Mesodermal cell (in vitro differentiated cells): ENCODE measurements around the gene SELENON.

Experiments used
- H3K27ac ChIP-seq: 2 replicates; pipeline ENCODE4 v1.7.0; 2013; ENCODE audit warnings: mild to moderate bottlenecking, low read depth, low read length, moderate library complexity; ENCODE audit not compliant: severe bottlenecking
- H3K36me3 ChIP-seq: 2 replicates; pipeline ENCODE4 v1.7.1; 2013; ENCODE audit warnings: mild to moderate bottlenecking, low read length, moderate library complexity; ENCODE audit not compliant: control insufficient read depth, insufficient read depth
- H3K4me1 ChIP-seq: one replicate; pipeline ENCODE4 v1.7.1; 2013; ENCODE audit warnings: mild to moderate bottlenecking, low read length; ENCODE audit not compliant: insufficient read depth, control insufficient read depth, poor library complexity, severe bottlenecking
- H3K4me3 ChIP-seq: 2 replicates; pipeline ENCODE4 v1.7.0; 2013; ENCODE audit warnings: low read length, control low read depth, mild to moderate bottlenecking; ENCODE audit not compliant: insufficient read depth, poor library complexity, severe bottlenecking; ENCODE audit errors: extremely low read depth
- H3K9me3 ChIP-seq: 2 replicates; pipeline ENCODE4 v1.7.1; 2013; ENCODE audit warnings: mild to moderate bottlenecking, low read length, moderate library complexity; ENCODE audit not compliant: control insufficient read depth
- WGBS, 2 experiments: methylation state at CpG; one replicate each; pipeline ENCODE4 v1.1.5; 2013; ENCODE audit warnings: missing lambda C conversion rate in 2 of 2; ENCODE audit not compliant: insufficient coverage in 2 of 2; 5-methylcytosine and 5-hydroxymethylcytosine counted together

Gene SELENON

GRCh38 chr1:25858494-25858893 is 58.5 kb downstream of the SELENON start:
- H3K4me1 ChIP-seq, result peaks cover 14% of the 10 kb centered on the region
- no peaks in the 10 kb centered on the region for H3K9me3 ChIP-seq
- H3K4me3 ChIP-seq, result peak overlapping the region; percentile 78
- WGBS, 2 experiments, result 29 to 37% methylated on average over 7 of the region's 7 CpGs
- no peak overlapping the region for H3K27ac ChIP-seq
- peaks cover 8% of the 10 kb centered on the region for H3K36me3 ChIP-seq

GRCh38 chr1:25858906-25859789 is 59.2 kb downstream of the SELENON start, which contains the start of gene AUNIP:
TSS of gene AUNIP (minus strand) at chr1:25859457. CDS start at chr1:25859357, 100 bp downstream.
- Histone ChIP-seq H3K4me3 (peak within 1 kb of the TSS; percentile 78), H3K9me3 (no peaks in the 10 kb centered on the region), H3K36me3 (peaks cover 14% of the 10 kb centered on the region), H3K4me1 (peaks cover 14% of the 10 kb centered on the region), H3K27ac (peak within 1 kb of the TSS; percentile 66)
- WGBS, 2 experiments, result 0 to 1% methylated on average over 65 to 74 of the region's 77 CpGs

- Histone ChIP-seq H3K9me3 (no peaks in the 10 kb centered on the region), H3K27ac (no peak overlapping the region), H3K4me1 (peaks cover 13% of the 10 kb centered on the region), H3K4me3 (no peak overlapping the region), H3K36me3 (peaks cover 16% of the 10 kb centered on the region)
- 78 to 84% methylated on average over 6 to 14 of the region's 16 CpGs for WGBS, 2 experiments
Observed at GRCh38 chr1:25861316-25862286, 61.6 kb downstream of the SELENON start.

GRCh38 chr1:25862785-25863485 is 62.9 kb downstream of the SELENON start:
- H3K27ac ChIP-seq, result no peak overlapping the region
- H3K4me3 ChIP-seq, result no peak overlapping the region
- WGBS, 2 experiments, result 94 to 97% methylated on average over 20 of the region's 20 CpGs
- peaks cover 16% of the 10 kb centered on the region for H3K36me3 ChIP-seq
- no peaks in the 10 kb centered on the region for H3K9me3 ChIP-seq
- H3K4me1 ChIP-seq, result peaks cover 13% of the 10 kb centered on the region

GRCh38 chr1:25863486-25864262 is 63.7 kb downstream of the SELENON start:
- WGBS, 2 experiments, result 94 to 95% methylated on average over 21 to 25 of the region's 25 CpGs
- H3K9me3 ChIP-seq, result no peaks in the 10 kb centered on the region
- no peak overlapping the region for H3K4me3 ChIP-seq
- no peak overlapping the region for H3K27ac ChIP-seq
- peaks cover 16% of the 10 kb centered on the region for H3K36me3 ChIP-seq
- H3K4me1 ChIP-seq, result peaks cover 13% of the 10 kb centered on the region

GRCh38 chr1:25864434-25864833 is 64.4 kb downstream of the SELENON start:
- Histone ChIP-seq H3K9me3 (no peaks in the 10 kb centered on the region), H3K27ac (no peak overlapping the region), H3K36me3 (peaks cover 16% of the 10 kb centered on the region), H3K4me3 (no peak overlapping the region), H3K4me1 (peaks cover 13% of the 10 kb centered on the region)
- WGBS, 2 experiments, result 93 to 100% methylated on average over 2 to 3 of the region's 3 CpGs

GRCh38 chr1:25866288-25866687 is 66.3 kb downstream of the SELENON start:
- H3K4me3 ChIP-seq, result no peak overlapping the region
- peaks cover 24% of the 10 kb centered on the region for H3K36me3 ChIP-seq
- 88 to 100% methylated on average over 1 of the region's 1 CpG for WGBS, 2 experiments
- H3K4me1 ChIP-seq, result peaks cover 7% of the 10 kb centered on the region
- no peak overlapping the region for H3K27ac ChIP-seq
- H3K9me3 ChIP-seq, result no peaks in the 10 kb centered on the region

- Histone ChIP-seq H3K4me1 (peaks cover 8% of the 10 kb centered on the region), H3K27ac (no peak overlapping the region), H3K36me3 (peaks cover 24% of the 10 kb centered on the region), H3K4me3 (no peak overlapping the region), H3K9me3 (no peaks in the 10 kb centered on the region)
- WGBS, 2 experiments, result 77 to 78% methylated on average over 8 to 9 of the region's 9 CpGs
Observed at GRCh38 chr1:25867210-25867991, 67.4 kb downstream of the SELENON start.
